Right cardiac atrium (tissue), 5 donors: ENCODE results near the gene CYP1A1. TPM values are rescaled to one million over a fixed set of nuclear protein-coding genes. Genes with fewer than 3 reads are reported as not detected.

Experiments used
- ATAC-seq, 2 donors: fragments of 200-7000 bp; cut with Tn5 transposase; one replicate each; pipeline versions ENCODE4 v1.8.0 to v1.9.1; 2020; ENCODE audit warnings: moderate library complexity in 2 of 2, mild to moderate bottlenecking in 1 of 2
- DNase-seq, 3 donors: peaks; one replicate each; pipeline ENCODE4 v3.0.0-alpha.2; 2020
- H3K27ac ChIP-seq: one replicate; pipeline ENCODE4 v1.5.1; 2013; ENCODE audit warnings: mild to moderate bottlenecking, low read length, control low read depth, moderate library complexity
- H3K27me3 ChIP-seq: one replicate; pipeline ENCODE4 v1.6.1; 2013; ENCODE audit not compliant: control insufficient read depth, insufficient read depth
- H3K4me1 ChIP-seq: one replicate; pipeline ENCODE4 v1.6.1; 2013; ENCODE audit warnings: low read length; ENCODE audit not compliant: control insufficient read depth, insufficient read depth
- H3K4me3 ChIP-seq: one replicate; pipeline ENCODE4 v1.5.1; 2013; ENCODE audit warnings: low read length, control low read depth
- H3K9me3 ChIP-seq: one replicate; pipeline ENCODE4 v1.6.1; 2013; ENCODE audit warnings: low read length; ENCODE audit not compliant: control insufficient read depth
- WGBS: extraction: QIAGEN DNeasy Blood & Tissue Kit; methylation state at CpG from one replicate; pipeline ENCODE4 v1.1.7; 2013; 5-methylcytosine and 5-hydroxymethylcytosine counted together
- intact Hi-C, 4 donors: fragments of 100-400 bp; cut with DNase I; formaldehyde crosslinking; loops; one replicate each; pipeline versions ENCODE4 v1.11.0 to v1.14.0; 2022 to 2023
- polyA plus RNA-seq: library from polyadenylated mRNA; stranded (reverse); fragments of 200-250 nt; gene quantifications from one replicate; pipeline ENCODE4 v1.2.3, GENCODE V29; 2013
- total RNA-seq, 4 donors: library from RNA; stranded (reverse); fragmentation: NEBNext Ultra II Directional; extraction: Animal tissue kit (Norgen Biotek cat#: 25700); gene quantifications; one replicate each; pipeline ENCODE4 v1.2.1, GENCODE V29; 2021
- donor health status: healthy with polysubstance abuse.
- donor health status: DM: no; HTN: yes; CAD: no.
- donor health status: DM: no; HTN: no; CAD: no.
- donor health status: DM: no; HTN: yes; CAD: no; lungs with severe emphysema.
- donor health status: DM: yes; HTN: yes; CAD: no.

Gene CYP1A1
- total and polyA plus RNA-seq, 5 donors: 0.12 to 1.1 (median 0.59) TPM; not detected in 2

GRCh38 chr15:74723754-74724334 lies 1.5 kb downstream of the CYP1A1 start:
- 65% methylated on average over 1 of the region's 1 CpG for WGBS
- Histone ChIP-seq H3K4me1 (no peaks in the 10 kb centered on the region), H3K4me3 (no peak overlapping the region), H3K27ac (no peak overlapping the region), H3K9me3 (no peaks in the 10 kb centered on the region), H3K27me3 (no peaks in the 10 kb centered on the region)
- ATAC-seq: peak; percentile 34 to 41
- intact Hi-C loops: no loop called here
- DNase-seq: no peak

GRCh38 chr15:74723187-74723586 lies 2.1 kb downstream of the CYP1A1 start:
- Histone ChIP-seq H3K4me1 (no peaks in the 10 kb centered on the region), H3K27me3 (no peaks in the 10 kb centered on the region), H3K4me3 (no peak overlapping the region), H3K9me3 (no peaks in the 10 kb centered on the region), H3K27ac (no peak overlapping the region)
- no peak for ATAC-seq
- intact Hi-C loops: no loop called here
- WGBS: 69% methylated on average over 1 of the region's 1 CpG
- DNase-seq: no peak

GRCh38 chr15:74722591-74722990 lies 2.7 kb downstream of the CYP1A1 start:
- WGBS: 87% methylated on average over 13 of the region's 13 CpGs
- H3K27ac ChIP-seq: no peak overlapping the region

GRCh38 chr15:74716651-74717050 lies 8.7 kb downstream of the CYP1A1 start:
- intact Hi-C loops: no loop called here
- 81% methylated on average over 5 of the region's 5 CpGs for WGBS

More at GRCh38 chr15:74722591-74722990, 2.7 kb downstream of the CYP1A1 start:
- DNase-seq: no peak
- Histone ChIP-seq H3K4me1 (no peaks in the 10 kb centered on the region), H3K9me3 (no peaks in the 10 kb centered on the region), H3K4me3 (no peak overlapping the region), H3K27me3 (no peaks in the 10 kb centered on the region)
- ATAC-seq: no peak
- intact Hi-C loops: no loop called here

GRCh38 chr15:74712311-74712710 lies 13.0 kb downstream of the CYP1A1 start:
- no peaks in the 10 kb centered on the region for H3K4me1 ChIP-seq
- DNase-seq (no peak), ATAC-seq (no peak)
- no peaks in the 10 kb centered on the region for H3K27me3 ChIP-seq
- H3K4me3 ChIP-seq: no peak overlapping the region
- H3K9me3 ChIP-seq: no peaks in the 10 kb centered on the region
- 78% methylated on average over 3 of the region's 3 CpGs for WGBS
- intact Hi-C loops: no loop called here
- no peak overlapping the region for H3K27ac ChIP-seq

More at GRCh38 chr15:74716651-74717050, 8.7 kb downstream of the CYP1A1 start:
- no peak for DNase-seq
- Histone ChIP-seq H3K27me3 (no peaks in the 10 kb centered on the region), H3K4me3 (no peak overlapping the region), H3K9me3 (no peaks in the 10 kb centered on the region), H3K27ac (no peak overlapping the region), H3K4me1 (no peaks in the 10 kb centered on the region)
- no peak for ATAC-seq

GRCh38 chr15:74710319-74711094 lies 14.8 kb downstream of the CYP1A1 start:
- ATAC-seq: no peak
- Histone ChIP-seq H3K9me3 (no peaks in the 10 kb centered on the region), H3K27me3 (no peaks in the 10 kb centered on the region), H3K27ac (no peak overlapping the region), H3K4me1 (no peaks in the 10 kb centered on the region), H3K4me3 (no peak overlapping the region)
- 34% methylated on average over 3 of the region's 3 CpGs for WGBS
- intact Hi-C loops: no loop called here
- DNase-seq: no peak

- ATAC-seq: no peak
- no peaks in the 10 kb centered on the region for H3K27me3 ChIP-seq
- no peaks in the 10 kb centered on the region for H3K4me1 ChIP-seq
- no peak for DNase-seq
- intact Hi-C loops: no loop called here
- 60% methylated on average over 3 of the region's 3 CpGs for WGBS
- H3K9me3 ChIP-seq: no peaks in the 10 kb centered on the region
- H3K4me3 ChIP-seq: no peak overlapping the region
- no peak overlapping the region for H3K27ac ChIP-seq
These were observed 15.4 kb downstream of the CYP1A1 start for GRCh38 chr15:74709892-74710291.

- Histone ChIP-seq H3K9me3 (no peaks in the 10 kb centered on the region), H3K4me3 (no peak overlapping the region), H3K27me3 (no peaks in the 10 kb centered on the region), H3K4me1 (no peaks in the 10 kb centered on the region), H3K27ac (no peak overlapping the region)
- no peak for ATAC-seq
- DNase-seq: no peak
- intact Hi-C loops: no loop called here
- 49% methylated on average over 1 of the region's 1 CpG for WGBS
These were observed 16.3 kb downstream of the CYP1A1 start for GRCh38 chr15:74709011-74709410.

GRCh38 chr15:74696808-74697207 lies 28.5 kb downstream of the CYP1A1 start:
- no peak for DNase-seq
- ATAC-seq: no peak
- Histone ChIP-seq H3K4me3 (peak overlapping the region; percentile 90), H3K4me1 (no peaks in the 10 kb centered on the region), H3K27me3 (no peaks in the 10 kb centered on the region), H3K9me3 (no peaks in the 10 kb centered on the region), H3K27ac (no peak overlapping the region)
- 42% methylated on average over 2 of the region's 2 CpGs for WGBS
- intact Hi-C loops: no loop called here

GRCh38 chr15:74696398-74696729 lies 29.0 kb downstream of the CYP1A1 start:
- Histone ChIP-seq H3K4me1 (no peaks in the 10 kb centered on the region), H3K27me3 (no peaks in the 10 kb centered on the region), H3K9me3 (no peaks in the 10 kb centered on the region), H3K27ac (no peak overlapping the region), H3K4me3 (peak overlapping the region; percentile 90)
- 4% methylated on average over 10 of the region's 10 CpGs for WGBS
- intact Hi-C loops: no loop called here
- ATAC-seq (peak in 1 of 2 donors; percentile 11), DNase-seq (no peak)

- intact Hi-C loops: no loop called here
- Histone ChIP-seq H3K27me3 (no peaks in the 10 kb centered on the region), H3K9me3 (no peaks in the 10 kb centered on the region), H3K27ac (peak within 1 kb of the TSS; percentile 28), H3K4me3 (peak within 1 kb of the TSS; percentile 90), H3K4me1 (no peaks in the 10 kb centered on the region)
- ATAC-seq: peak; percentile 98
- under 1% methylated on average over 46 of the region's 46 CpGs for WGBS
- DNase-seq: peak; percentile 92 to 96 (median 94)
These were observed 29.5 kb downstream of the CYP1A1 start, which contains the start of gene EDC3 for GRCh38 chr15:74695597-74696397. TSS of gene EDC3 (minus strand) at chr15:74696024. CDS start at chr15:74675124, 20,900 bp downstream.
